ENCODE results near the gene PLAC8L1.
"Not testable (repeated sequence)": the region's sequence is repeated elsewhere in the genome, so short reads cannot be mapped to it uniquely, and the experiment has no call there.

Gene PLAC8L1

GRCh38 chr5:146111409-146111808, 6.0 kb upstream of the PLAC8L1 start:
- Histone ChIP-seq H3K36me3 (ENCODE audit: insufficient read depth, low read length) (peaks cover 35% of the 10 kb centered on the region), H3K27ac (ENCODE audit: low read depth, low read length, poor library complexity, severe bottlenecking) (no peak overlapping the region), H3K79me2 (ENCODE audit: insufficient read depth, low read length) (no peaks in the 10 kb centered on the region), H2AFZ (ENCODE audit: low read length) (no peak overlapping the region), H3K4me2 (ENCODE audit: low read length) (no peak overlapping the region), H3K9me2 (ENCODE audit: low read depth, low read length) (no peaks in the 10 kb centered on the region), H3K4me3 (ENCODE audit: low read depth, low read length, poor library complexity, severe bottlenecking) (no peak overlapping the region), H3K4me1 (ENCODE audit: insufficient read depth, low read length, severe bottlenecking) (peaks cover 10% of the 10 kb centered on the region), H4K20me1 (ENCODE audit: insufficient read depth, low read length) (no peaks in the 10 kb centered on the region), H3K9ac (ENCODE audit: low read length) (no peak overlapping the region), H3F3A (ENCODE audit: insufficient read depth, low read length) (no peaks in the 10 kb centered on the region), H3K9me3 (ENCODE audit: low read length) (no peaks in the 10 kb centered on the region), H3K27me3 (ENCODE audit: insufficient read depth, low read length) (no peaks in the 10 kb centered on the region)
- no peak for TF ChIP-seq EZH2 (IDR thresholded peaks at IDR 0.05; ENCODE audit: borderline replicate concordance, low read length)
- TF ChIP-seq CTCF (IDR thresholded peaks at IDR 0.05; ENCODE audit: low read length) = no peak

GRCh38 chr5:146109379-146109778, 4.0 kb upstream of the PLAC8L1 start:
- Histone ChIP-seq H3K4me3 (ENCODE audit: low read depth, low read length, poor library complexity, severe bottlenecking) (no peak overlapping the region), H3K9ac (ENCODE audit: low read length) (no peak overlapping the region), H3K4me2 (ENCODE audit: low read length) (no peak overlapping the region), H3K27me3 (ENCODE audit: insufficient read depth, low read length) (no peaks in the 10 kb centered on the region), H3K9me2 (ENCODE audit: low read depth, low read length) (no peaks in the 10 kb centered on the region), H2AFZ (ENCODE audit: low read length) (no peak overlapping the region), H3F3A (ENCODE audit: insufficient read depth, low read length) (no peaks in the 10 kb centered on the region), H3K79me2 (ENCODE audit: insufficient read depth, low read length) (no peaks in the 10 kb centered on the region), H3K27ac (ENCODE audit: low read depth, low read length, poor library complexity, severe bottlenecking) (no peak overlapping the region), H3K4me1 (ENCODE audit: insufficient read depth, low read length, severe bottlenecking) (peaks cover 10% of the 10 kb centered on the region), H3K36me3 (ENCODE audit: insufficient read depth, low read length) (peaks cover 21% of the 10 kb centered on the region), H3K9me3 (ENCODE audit: low read length) (no peaks in the 10 kb centered on the region), H4K20me1 (ENCODE audit: insufficient read depth, low read length) (no peaks in the 10 kb centered on the region)
- no peak for TF ChIP-seq EZH2 (IDR thresholded peaks at IDR 0.05; ENCODE audit: borderline replicate concordance, low read length)
- TF ChIP-seq CTCF (IDR thresholded peaks at IDR 0.05; ENCODE audit: low read length) = no peak

- H3K4me1 ChIP-seq (ENCODE audit: insufficient read depth, low read length, severe bottlenecking); H4K20me1 ChIP-seq (ENCODE audit: insufficient read depth, low read length); H2AFZ ChIP-seq (ENCODE audit: low read length); H3K9ac ChIP-seq (ENCODE audit: low read length); H3K9me3 ChIP-seq (ENCODE audit: low read length); H3F3A ChIP-seq (ENCODE audit: insufficient read depth, low read length); H3K4me3 ChIP-seq (ENCODE audit: low read depth, low read length, poor library complexity, severe bottlenecking); H3K79me2 ChIP-seq (ENCODE audit: insufficient read depth, low read length); H3K4me2 ChIP-seq (ENCODE audit: low read length); H3K27me3 ChIP-seq (ENCODE audit: insufficient read depth, low read length); H3K27ac ChIP-seq (ENCODE audit: low read depth, low read length, poor library complexity, severe bottlenecking); H3K9me2 ChIP-seq (ENCODE audit: low read depth, low read length): not testable (repeated sequence)
- peaks cover 16% of the 10 kb centered on the region for H3K36me3 ChIP-seq (ENCODE audit: insufficient read depth, low read length)
Observed at GRCh38 chr5:146108870-146109269, 3.5 kb upstream of the PLAC8L1 start.

- H3K27ac ChIP-seq (ENCODE audit: low read depth, low read length, poor library complexity, severe bottlenecking) = no peak overlapping the region
- no peak for TF ChIP-seq EZH2 (IDR thresholded peaks at IDR 0.05; ENCODE audit: borderline replicate concordance, low read length)
- TF ChIP-seq CTCF (IDR thresholded peaks at IDR 0.05; ENCODE audit: low read length) = no peak
- H3K4me1 ChIP-seq (ENCODE audit: insufficient read depth, low read length, severe bottlenecking) = peaks cover 10% of the 10 kb centered on the region
- no peak overlapping the region for H2AFZ ChIP-seq (ENCODE audit: low read length)
- H4K20me1 ChIP-seq (ENCODE audit: insufficient read depth, low read length) = no peaks in the 10 kb centered on the region
- no peaks in the 10 kb centered on the region for H3K27me3 ChIP-seq (ENCODE audit: insufficient read depth, low read length)
- peaks cover 6% of the 10 kb centered on the region for H3K36me3 ChIP-seq (ENCODE audit: insufficient read depth, low read length)
- H3K9ac ChIP-seq (ENCODE audit: low read length) = no peak overlapping the region
- H3K4me2 ChIP-seq (ENCODE audit: low read length) = no peak overlapping the region
- no peaks in the 10 kb centered on the region for H3F3A ChIP-seq (ENCODE audit: insufficient read depth, low read length)
- no peak overlapping the region for H3K4me3 ChIP-seq (ENCODE audit: low read depth, low read length, poor library complexity, severe bottlenecking)
- H3K9me2 ChIP-seq (ENCODE audit: low read depth, low read length) = no peaks in the 10 kb centered on the region
- no peaks in the 10 kb centered on the region for H3K79me2 ChIP-seq (ENCODE audit: insufficient read depth, low read length)
- no peaks in the 10 kb centered on the region for H3K9me3 ChIP-seq (ENCODE audit: low read length)
Observed at GRCh38 chr5:146107901-146108300, 2.5 kb upstream of the PLAC8L1 start.
